ENCODE results near the gene NOTO.
"Not testable (repeated sequence)": the region's sequence is repeated elsewhere in the genome, so short reads cannot be mapped to it uniquely, and the experiment has no call there.

The NOTO gene

DNA sequence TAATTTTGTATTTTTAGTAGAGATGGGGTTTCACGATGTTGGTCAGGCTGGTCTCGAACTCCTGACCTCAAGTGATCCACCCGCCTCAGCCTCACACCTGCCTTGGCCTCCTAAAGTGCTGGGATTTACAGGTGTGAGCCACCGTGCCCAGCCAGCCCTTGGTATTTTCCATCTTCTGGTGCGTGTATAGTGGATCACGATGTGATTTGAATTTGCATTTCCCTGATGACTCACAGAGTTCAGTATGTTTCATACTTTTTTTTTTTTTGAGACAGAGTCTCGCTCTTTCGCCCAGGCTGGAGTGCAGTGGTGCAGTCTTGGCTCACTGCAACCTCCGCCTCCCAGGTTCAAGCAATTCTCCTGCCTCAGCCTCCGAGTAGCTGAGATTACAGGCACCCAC, 2.1 kb upstream of the NOTO start:
- not testable (repeated sequence) for DNase-seq (ENCODE audit: low read depth in 3 of 3)

DNA sequence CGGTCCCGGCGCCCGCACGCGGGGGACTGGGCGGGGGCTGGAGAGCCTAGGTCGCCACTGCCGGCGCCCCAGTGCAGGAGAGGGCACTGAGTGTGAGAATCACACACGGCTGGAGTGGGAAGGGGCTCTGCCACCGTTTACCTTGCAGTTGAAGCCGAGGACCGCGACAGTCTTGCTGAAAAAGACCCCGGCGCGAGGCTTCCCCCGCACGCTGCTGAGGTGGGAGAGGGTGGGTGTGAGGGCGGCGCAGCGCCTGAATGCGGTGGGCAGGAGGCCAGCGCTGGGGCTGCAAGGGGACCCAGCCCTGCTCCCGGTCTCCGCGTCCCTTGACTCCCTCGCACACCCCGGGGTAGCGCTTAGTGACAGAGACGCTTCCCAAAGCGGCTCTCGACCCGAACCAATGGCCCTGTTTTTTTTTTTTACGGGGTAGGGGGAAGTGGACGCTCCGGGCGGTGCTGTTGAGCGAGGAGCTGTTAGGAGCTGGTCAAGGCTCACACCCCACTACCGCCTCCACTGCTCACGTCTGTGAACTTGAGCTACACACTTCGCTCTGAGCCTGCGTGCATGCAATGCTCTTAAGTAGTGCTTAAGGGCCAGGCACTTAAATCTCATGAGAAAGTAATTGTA, 794 bp downstream of the NOTO start:
- no peak for DNase-seq (ENCODE audit: low read depth in 3 of 3)

- DNase-seq (ENCODE audit: low read depth in 3 of 3): no peak
Measured at GRCh38 chr2:73205611-73206010, 3.2 kb downstream of the NOTO start.

GRCh38 chr2:73208258-73208657, 5.9 kb downstream of the NOTO start:
- DNase-seq (ENCODE audit: low read depth in 3 of 3): no peak

- no peak for DNase-seq (ENCODE audit: low read depth in 3 of 3)
Measured at GRCh38 chr2:73210019-73210418, 7.6 kb downstream of the NOTO start.

GRCh38 chr2:73210696-73211095, 8.3 kb downstream of the NOTO start:
- DNase-seq (ENCODE audit: low read depth in 3 of 3): no peak

GRCh38 chr2:73212098-73212447, 9.7 kb downstream of the NOTO start:
- DNase-seq (ENCODE audit: low read depth in 3 of 3): no peak

- DNase-seq (ENCODE audit: low read depth in 3 of 3): peak; percentile 54 to 65 (median 62)
Measured at GRCh38 chr2:73212448-73213176, 10.2 kb downstream of the NOTO start.

DNA sequence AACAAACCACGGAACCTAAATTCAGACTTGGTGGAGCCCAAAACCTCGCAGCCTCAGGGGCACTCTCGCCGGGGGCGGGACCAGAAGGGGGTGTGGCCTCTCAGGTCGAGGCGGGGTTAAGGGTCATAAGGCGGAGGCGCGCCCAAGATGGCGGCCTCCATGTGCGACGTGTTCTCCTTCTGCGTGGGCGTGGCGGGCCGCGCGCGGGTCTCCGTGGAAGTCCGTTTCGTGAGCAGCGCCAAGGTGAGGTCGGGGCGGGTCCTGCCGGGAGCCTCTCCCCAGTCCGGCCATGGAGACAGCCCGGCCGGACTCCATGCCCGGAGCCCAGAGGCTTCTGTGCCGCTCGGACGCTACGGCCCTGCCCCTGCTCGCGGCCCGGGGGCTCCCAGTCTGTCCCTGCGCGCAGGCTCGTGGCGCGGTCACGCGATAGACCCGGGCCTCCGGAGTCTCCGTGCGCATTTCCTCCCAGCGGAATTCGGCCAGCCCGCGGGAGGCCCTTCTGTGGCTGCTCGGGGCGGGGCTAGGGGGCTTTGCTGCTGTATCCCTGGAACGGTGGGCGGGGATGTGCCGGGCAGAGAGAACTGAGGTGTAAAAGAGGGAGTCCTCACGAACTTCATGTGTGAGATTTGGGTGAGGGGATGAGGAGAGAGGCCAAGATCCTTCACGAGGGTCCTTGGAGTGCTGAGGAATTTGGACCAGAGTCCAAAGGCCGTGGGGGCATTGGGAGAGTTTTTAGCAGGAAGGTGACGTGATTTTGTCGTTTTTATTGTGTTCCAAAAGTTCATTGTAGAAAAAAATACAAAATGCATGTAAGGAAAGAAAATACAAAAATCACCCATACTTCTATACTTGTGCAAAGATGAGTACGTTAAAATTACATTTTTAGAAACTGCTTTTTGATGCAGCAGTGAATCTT, 12.0 kb downstream of the NOTO start, which contains the start of gene SMYD5:
Gene SMYD5, plus strand, starts transcription at position 126 of the 916 bp plus-strand sequence. Its CDS starts 22 bp downstream, at position 148.
- DNase-seq (ENCODE audit: low read depth in 3 of 3): peak; percentile 84 to 93 (median 89)

DNA sequence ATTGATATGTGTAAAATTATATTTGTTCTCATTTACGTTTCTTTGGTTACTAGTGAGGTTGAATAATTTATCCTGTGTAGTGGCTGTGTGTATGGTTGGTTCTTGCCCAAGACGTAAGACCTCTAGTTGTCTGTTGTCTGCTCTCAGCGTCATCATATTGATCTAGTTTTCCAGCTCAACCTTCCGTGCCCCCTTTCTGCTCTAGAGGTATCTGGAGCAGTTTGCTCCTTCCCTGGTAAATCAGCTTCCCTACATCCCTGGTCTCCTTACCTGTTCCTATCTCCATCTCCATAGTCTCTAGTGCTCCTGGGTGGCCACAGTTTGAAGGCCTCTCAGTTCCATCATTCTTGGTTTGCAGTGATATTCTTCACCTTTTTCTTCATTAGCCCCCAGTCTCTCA, 12.9 kb downstream of the NOTO start:
- DNase-seq (ENCODE audit: low read depth in 3 of 3): no peak

- DNase-seq (ENCODE audit: low read depth in 3 of 3): no peak
Measured at GRCh38 chr2:73217160-73217559, 14.8 kb downstream of the NOTO start.

DNA sequence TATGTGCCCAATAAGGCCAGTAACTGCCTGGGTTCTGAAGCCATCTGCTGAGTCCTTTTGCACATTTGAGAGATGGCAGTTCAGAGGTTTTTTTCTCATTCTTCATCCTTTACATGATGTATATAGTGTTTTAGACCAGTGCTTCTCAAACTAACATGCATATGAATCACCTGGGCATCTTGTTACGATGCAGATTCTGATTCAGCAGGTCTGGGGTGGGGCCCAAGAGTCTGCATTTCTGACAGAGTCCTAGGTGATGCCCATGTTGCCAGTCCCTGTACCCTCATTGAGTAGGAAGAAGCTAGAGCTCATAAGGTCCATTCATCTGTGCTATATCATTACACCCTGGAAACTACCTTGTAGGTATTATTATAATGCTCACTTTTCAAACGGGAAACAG, 15.5 kb downstream of the NOTO start:
- DNase-seq (ENCODE audit: low read depth in 3 of 3): no peak

DNA sequence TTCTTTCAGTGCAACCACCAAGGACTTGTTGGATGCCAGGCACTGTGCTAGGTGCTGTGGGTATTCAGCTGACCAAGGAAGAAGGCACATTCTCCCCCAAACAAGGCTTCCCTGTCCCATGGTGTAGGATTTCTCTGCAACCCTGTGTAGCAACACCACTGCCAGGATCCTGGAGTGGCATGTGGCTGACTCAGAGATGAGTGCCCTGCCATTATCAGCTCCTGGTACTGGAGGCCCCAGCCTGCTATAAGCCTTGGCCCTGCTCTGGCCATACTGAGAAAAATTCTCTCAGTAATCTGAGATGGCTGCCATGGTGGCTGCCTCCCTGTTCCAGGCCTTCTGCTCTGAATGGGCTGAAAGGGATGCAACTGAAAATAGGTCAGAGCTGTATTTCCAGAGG, 15.9 kb downstream of the NOTO start:
- no peak for DNase-seq (ENCODE audit: low read depth in 3 of 3)

- no peak for DNase-seq (ENCODE audit: low read depth in 3 of 3)
Measured at GRCh38 chr2:73223821-73224220, 21.4 kb downstream of the NOTO start.

GRCh38 chr2:73225513-73226360, 23.4 kb downstream of the NOTO start:
- DNase-seq (ENCODE audit: low read depth in 3 of 3): no peak

DNA sequence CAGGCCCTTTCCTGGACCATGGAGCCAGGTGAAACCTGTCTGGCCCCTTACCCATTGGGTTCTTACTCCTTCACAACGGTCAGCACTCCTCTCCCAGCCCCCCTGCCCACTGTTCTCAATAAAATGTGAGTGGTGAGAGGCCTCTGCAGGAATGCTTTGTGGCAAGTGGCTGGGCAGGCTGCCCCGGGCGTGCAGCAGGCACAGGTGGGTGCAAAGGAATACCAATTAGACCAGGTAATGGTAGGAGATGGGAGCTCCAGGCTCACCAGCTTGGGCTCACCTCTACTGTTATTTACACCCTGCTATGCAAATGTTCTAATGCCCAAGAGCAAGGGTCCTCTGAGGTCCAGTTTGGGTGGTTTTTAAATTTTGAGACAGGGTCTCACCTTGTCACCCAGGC, 24.7 kb downstream of the NOTO start:
- DNase-seq (ENCODE audit: low read depth in 3 of 3): no peak

DNA sequence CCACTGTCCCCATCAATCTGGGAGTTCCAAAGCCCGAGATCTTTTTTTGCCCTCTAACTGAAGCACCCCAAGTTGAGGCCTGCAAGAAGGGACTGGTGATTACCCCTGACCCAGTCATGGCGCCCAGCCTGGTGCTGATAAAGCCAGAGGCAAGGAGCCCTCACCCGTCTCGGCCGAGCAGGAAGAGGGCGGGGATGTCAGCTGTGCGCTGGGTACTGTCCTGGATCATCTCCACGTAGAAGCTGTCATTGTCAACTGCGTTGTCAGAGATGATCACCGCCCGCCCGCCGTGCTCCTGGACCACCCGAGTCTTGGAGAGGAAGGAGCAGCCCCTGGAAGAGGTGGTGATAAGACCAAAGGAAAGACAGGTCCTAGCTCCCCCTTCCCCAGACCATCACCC, 26.3 kb downstream of the NOTO start:
- DNase-seq (ENCODE audit: low read depth in 3 of 3): no peak

- no peak for DNase-seq (ENCODE audit: low read depth in 3 of 3)
Measured at GRCh38 chr2:73232403-73233153, 30.2 kb downstream of the NOTO start.

DNA sequence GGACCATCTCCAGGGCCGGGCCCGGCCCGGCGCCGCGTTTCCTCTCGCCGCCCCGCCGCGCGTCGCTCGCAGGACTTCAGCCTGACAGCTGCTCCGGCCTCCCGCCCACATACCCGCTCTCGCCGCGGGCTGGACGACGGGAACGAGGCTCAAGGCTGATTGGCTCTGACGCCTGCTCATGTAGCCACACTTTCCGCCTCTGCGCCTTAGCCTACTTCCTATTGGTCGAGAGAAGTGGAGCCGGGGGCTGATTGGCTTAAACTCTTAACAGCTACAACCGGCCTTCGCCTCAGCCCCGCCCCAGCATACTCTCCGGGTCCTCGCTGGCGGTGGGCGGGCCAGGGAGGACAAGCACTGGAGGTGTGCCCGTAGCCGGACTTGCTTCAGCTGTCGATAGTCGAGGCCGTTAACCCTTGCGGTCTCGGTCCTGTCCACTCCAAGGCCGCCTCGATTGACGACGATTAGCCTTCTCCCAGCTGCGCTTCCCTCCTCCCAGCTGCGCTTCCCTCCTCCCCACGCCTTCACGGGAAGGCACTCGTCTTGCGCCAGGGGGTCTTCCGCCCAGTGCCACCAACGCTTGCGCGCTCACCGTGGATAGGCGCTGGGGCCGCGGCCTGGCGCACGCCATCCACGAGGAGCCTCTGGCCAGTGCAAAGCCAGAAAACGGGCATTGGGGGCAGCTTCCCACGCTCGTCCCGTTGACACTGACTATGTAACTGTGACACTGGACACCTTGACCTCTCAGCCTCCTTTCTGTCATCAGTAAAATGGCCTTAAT, 31.0 kb downstream of the NOTO start, which contains the start of gene PRADC1:
Gene PRADC1, minus strand, starts transcription at position 86 of the 778 bp plus-strand sequence. Its CDS starts 79 bp downstream, at position 7.
- DNase-seq (ENCODE audit: low read depth in 3 of 3): peak; percentile 87 to 92 (median 90)

All from stimulated activated CD4-positive, alpha-beta T cell treated with anti-CD3 and anti-CD28 coated beads, TNF-alpha, amount 100 ng/mL, for 48 hours (primary cell).